Suprapubic skin (tissue), 4 donors: ENCODE data around the gene PITX1. TPM values are rescaled to one million over a fixed set of nuclear protein-coding genes. Genes with fewer than 3 reads are reported as not detected.

Source experiments
- DNase-seq, 2 donors: peaks; one replicate each; pipeline ENCODE4 v3.0.0-alpha.2; 2019; ENCODE audit warnings: low spot score in 2 of 2
- H3K27ac ChIP-seq: fragments of 200-600 bp; sonication (generic); one replicate; pipeline ENCODE4 v1.5.1; 2019
- H3K27me3 ChIP-seq: fragments of 200-600 bp; sonication (generic); one replicate; pipeline ENCODE4 v1.5.1; 2019
- H3K36me3 ChIP-seq: fragments of 200-600 bp; sonication (generic); one replicate; pipeline ENCODE4 v1.5.1; 2019
- H3K4me1 ChIP-seq: fragments of 200-600 bp; sonication (generic); one replicate; pipeline ENCODE4 v1.5.1; 2019
- H3K4me3 ChIP-seq: fragments of 200-600 bp; sonication (generic); one replicate; pipeline ENCODE4 v1.5.1; 2019; ENCODE audit warnings: mild to moderate bottlenecking
- H3K9me3 ChIP-seq: fragments of 200-600 bp; sonication (generic); one replicate; pipeline ENCODE4 v1.5.1; 2019
- EP300 ChIP-seq: sonication (generic); formaldehyde crosslinking; IDR thresholded peaks from one replicate; pipeline ENCODE4 v1.6.1; 2017; ENCODE audit warnings: antibody characterized with exemption
- POLR2A ChIP-seq, 2 donors: fragments of 450-650 bp; IDR thresholded peaks; one replicate each; pipeline ENCODE4 v1.6.1; 2017; ENCODE audit warnings: antibody characterized with exemption in 2 of 2, mild to moderate bottlenecking in 2 of 2, moderate library complexity in 2 of 2
- POLR2AphosphoS5 ChIP-seq, 3 donors: sonication (generic); formaldehyde crosslinking; IDR thresholded peaks; one replicate each; pipeline ENCODE4 v1.6.1; 2017; ENCODE audit warnings: antibody characterized with exemption in 3 of 3
- WGBS: methylation state at CpG from one replicate; pipeline ENCODE4 v1.1.5; 2018; 5-methylcytosine and 5-hydroxymethylcytosine counted together
- total RNA-seq, 4 donors: library from RNA; depleted of rRNA; stranded (reverse); fragments of >200 nt; gene quantifications; one replicate each; pipeline ENCODE4 v1.1.0, GENCODE V29; 2016
- TF ChIP-seq, protein P1 (sequence below), 2 donors: fragments of 200-600 bp in 1 of 2; fragments of 450-650 bp in 1 of 2; sonication (generic) in 1 of 2; IDR thresholded peaks; one replicate each; pipeline ENCODE4 v1.5.1; 2016 to 2019; ENCODE audit warnings: antibody characterized with exemption in 2 of 2, mild to moderate bottlenecking in 1 of 2, moderate library complexity in 1 of 2

PITX1 gene
- total RNA-seq, 4 donors from 2014 or later = 0.64 to 2.4 (median 1.4) TPM

DNA sequence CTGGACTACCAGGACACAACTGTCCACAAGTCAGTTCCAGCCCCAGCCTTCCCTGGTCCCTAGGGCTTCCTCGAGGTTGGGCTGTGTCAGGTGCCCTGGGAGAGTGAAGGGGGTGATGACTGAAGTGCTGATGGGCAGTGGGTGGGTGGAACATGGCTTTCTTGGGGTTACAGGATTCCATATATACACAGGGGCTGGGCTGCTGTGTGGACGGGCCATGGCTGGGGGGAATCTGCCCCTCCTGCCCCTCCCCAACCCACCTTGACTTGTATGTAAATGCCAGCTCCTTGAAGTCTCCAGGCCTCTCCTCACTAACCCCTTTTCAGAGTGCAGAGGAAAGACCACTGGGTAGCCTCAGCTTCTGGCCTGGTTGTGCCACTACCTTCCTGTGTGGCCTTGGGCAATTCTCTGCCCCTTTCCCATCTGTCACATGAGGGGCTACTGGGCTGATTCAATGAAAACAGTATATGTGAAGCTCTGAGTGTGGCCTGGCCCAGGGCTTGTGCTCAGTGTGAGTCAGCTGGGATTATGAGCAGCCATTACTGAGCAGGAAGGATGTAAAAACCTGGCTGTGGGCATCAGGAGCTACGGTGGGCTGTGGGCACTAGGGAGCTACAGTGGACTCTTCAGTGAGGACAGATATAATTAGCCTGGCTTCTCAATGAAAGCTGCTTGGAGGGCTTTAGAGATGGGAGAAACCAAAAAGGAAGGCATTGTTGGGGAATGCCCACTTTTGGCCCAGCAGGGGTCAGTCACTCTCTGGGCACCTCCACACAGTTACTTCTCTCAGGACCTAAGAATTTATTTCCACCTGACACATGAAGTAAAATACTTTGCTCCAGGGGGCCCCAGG lies 23.3 kb downstream of the PITX1 start:
- peaks cover 8% of the 10 kb centered on the region for H3K4me1 ChIP-seq
- 83% methylated on average over 3 of the region's 3 CpGs for WGBS
- no peaks in the 10 kb centered on the region for H3K27me3 ChIP-seq
- TF ChIP-seq, protein P1, sequence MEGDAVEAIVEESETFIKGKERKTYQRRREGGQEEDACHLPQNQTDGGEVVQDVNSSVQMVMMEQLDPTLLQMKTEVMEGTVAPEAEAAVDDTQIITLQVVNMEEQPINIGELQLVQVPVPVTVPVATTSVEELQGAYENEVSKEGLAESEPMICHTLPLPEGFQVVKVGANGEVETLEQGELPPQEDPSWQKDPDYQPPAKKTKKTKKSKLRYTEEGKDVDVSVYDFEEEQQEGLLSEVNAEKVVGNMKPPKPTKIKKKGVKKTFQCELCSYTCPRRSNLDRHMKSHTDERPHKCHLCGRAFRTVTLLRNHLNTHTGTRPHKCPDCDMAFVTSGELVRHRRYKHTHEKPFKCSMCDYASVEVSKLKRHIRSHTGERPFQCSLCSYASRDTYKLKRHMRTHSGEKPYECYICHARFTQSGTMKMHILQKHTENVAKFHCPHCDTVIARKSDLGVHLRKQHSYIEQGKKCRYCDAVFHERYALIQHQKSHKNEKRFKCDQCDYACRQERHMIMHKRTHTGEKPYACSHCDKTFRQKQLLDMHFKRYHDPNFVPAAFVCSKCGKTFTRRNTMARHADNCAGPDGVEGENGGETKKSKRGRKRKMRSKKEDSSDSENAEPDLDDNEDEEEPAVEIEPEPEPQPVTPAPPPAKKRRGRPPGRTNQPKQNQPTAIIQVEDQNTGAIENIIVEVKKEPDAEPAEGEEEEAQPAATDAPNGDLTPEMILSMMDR (IDR thresholded peaks at IDR 0.05) = no peak
- TF ChIP-seq POLR2A (IDR thresholded peaks at IDR 0.05) (no peak), POLR2AphosphoS5 (IDR thresholded peaks at IDR 0.05) (no peak), EP300 (no peak)
- no peak overlapping the region for H3K27ac ChIP-seq
- no peak for DNase-seq
- no peaks in the 10 kb centered on the region for H3K36me3 ChIP-seq
- H3K9me3 ChIP-seq = no peaks in the 10 kb centered on the region
- no peak overlapping the region for H3K4me3 ChIP-seq

DNA sequence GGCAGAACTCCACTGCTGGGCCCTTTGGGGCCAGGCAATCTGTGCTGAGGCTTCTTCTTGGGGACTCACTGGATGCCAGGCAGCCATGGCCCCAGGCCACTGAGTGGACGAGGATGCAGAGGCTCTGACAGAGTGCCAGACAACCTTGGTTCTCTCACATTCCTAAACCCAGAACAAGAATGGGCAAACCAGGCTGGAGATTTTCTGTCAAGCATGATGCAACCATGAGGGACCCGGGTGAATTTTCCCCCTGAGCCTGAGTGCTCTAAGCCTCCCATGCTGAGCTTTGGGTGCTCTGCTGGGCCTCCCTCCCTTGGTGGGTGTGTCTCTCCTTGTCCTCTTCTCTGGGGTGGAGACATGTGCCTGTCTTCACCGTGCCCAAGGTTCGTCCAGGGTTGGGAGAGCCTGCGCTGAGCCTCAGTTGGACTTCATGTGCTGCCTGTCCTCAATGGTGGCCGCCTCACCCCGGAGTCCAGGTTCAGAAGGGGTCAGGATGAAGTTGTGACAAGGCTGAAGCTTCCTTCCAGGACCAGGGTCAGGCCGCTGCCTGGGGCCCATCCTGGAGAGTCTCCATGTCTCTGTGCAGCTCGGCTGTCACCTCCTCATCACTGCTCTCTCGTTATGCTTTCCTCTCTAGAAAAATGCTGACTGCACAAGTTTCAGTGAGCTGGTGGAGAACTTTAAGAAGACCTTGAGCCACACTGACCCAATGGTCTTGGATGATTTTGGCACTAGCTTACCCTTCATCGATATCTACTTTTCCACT lies 24.1 kb downstream of the PITX1 start:
- H3K27me3 ChIP-seq = no peaks in the 10 kb centered on the region
- TF ChIP-seq POLR2A (IDR thresholded peaks at IDR 0.05) (no peak), POLR2AphosphoS5 (IDR thresholded peaks at IDR 0.05) (no peak), EP300 (no peak)
- TF ChIP-seq, protein P1 (IDR thresholded peaks at IDR 0.05) = no peak

DNA sequence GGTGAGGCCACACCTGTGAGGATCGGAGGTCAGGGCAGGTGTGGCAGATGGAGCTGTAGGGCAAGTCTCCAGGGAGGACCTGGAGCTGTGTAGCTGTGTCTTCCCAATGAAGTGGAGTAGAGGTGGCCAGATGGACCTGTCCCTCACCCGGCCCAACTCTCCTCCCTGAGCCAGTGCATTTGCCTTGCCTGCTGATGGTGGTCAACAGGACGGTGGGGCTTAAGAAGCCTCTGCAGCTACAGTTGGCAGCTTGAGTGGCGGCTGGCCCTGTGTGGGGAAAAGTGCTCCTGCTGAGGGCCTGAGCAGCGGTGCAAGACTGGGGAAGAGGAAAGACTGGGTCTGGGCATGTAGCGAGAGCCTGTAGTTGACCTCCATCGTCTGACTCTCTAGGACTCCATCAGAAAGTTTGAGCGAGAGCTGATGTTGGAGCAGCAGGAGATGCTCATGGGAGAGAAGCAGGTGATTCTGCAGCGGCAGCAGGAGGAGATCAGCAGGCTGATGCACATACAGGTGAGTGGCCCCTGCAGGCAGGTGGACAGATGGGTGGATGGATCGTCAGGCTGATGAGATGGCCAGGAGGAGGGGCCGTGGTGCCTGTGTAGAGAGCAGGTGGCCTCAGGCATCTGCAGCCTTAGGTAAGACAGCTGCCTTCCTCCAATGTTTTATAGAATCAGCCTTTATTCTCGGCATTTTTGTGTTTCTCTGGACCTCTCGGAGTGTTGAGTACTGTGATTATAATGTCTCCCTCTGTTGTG lies 24.9 kb downstream of the PITX1 start:
- no peaks in the 10 kb centered on the region for H3K9me3 ChIP-seq
- WGBS = 94% methylated on average over 9 of the region's 13 CpGs
- H3K4me3 ChIP-seq = no peak overlapping the region
- no peak overlapping the region for H3K27ac ChIP-seq
- H3K36me3 ChIP-seq = no peaks in the 10 kb centered on the region
- TF ChIP-seq, protein P1 (IDR thresholded peaks at IDR 0.05) = no peak
- TF ChIP-seq POLR2AphosphoS5 (IDR thresholded peaks at IDR 0.05) (no peak), POLR2A (IDR thresholded peaks at IDR 0.05) (no peak), EP300 (no peak)
- H3K4me1 ChIP-seq = peaks cover under 1% of the 10 kb centered on the region
- DNase-seq = no peak
- no peaks in the 10 kb centered on the region for H3K27me3 ChIP-seq

More for the DNA sequence above, 24.1 kb downstream of the PITX1 start:
- Histone ChIP-seq H3K27ac (no peak overlapping the region), H3K36me3 (no peaks in the 10 kb centered on the region), H3K4me1 (peaks cover 8% of the 10 kb centered on the region), H3K9me3 (no peaks in the 10 kb centered on the region), H3K4me3 (no peak overlapping the region)
- DNase-seq = no peak
- 89% methylated on average over 3 of the region's 11 CpGs for WGBS

DNA sequence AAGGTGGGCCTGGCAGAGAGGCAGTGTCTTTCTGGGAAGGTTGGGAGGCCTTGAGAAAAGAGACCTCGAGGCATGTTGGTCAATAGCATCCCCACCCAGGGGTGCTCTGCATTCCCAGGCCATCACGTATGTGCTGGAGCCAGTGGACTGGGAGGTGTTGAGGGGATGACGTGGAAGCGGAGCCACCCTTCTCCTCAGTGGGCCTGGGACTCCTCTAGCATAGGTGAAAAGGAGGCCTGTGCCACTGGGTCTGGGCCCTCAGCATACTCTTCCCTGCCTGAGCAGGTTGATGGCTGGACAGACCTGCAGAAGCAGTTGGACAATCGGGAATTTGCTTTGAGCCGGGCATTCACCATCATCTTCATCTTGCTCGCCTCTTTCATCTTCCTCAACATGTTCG lies 25.5 kb downstream of the PITX1 start:
- Histone ChIP-seq H3K9me3 (no peaks in the 10 kb centered on the region), H3K4me1 (no peaks in the 10 kb centered on the region), H3K36me3 (no peaks in the 10 kb centered on the region), H3K27me3 (no peaks in the 10 kb centered on the region), H3K4me3 (no peak overlapping the region), H3K27ac (no peak overlapping the region)
- DNase-seq = no peak
- TF ChIP-seq, protein P1 (IDR thresholded peaks at IDR 0.05) = no peak
- TF ChIP-seq EP300 (no peak), POLR2AphosphoS5 (IDR thresholded peaks at IDR 0.05) (no peak), POLR2A (IDR thresholded peaks at IDR 0.05) (no peak)
- 87% methylated on average over 8 of the region's 8 CpGs for WGBS
